C4-2B (cell line): ENCODE measurements around the gene GTF2H4.

Source experiments
- H3K27ac ChIP-seq: fragments of 450-650 bp; 2 replicates; pipeline ENCODE4 v1.5.1; 2017
- CTCF ChIP-seq: fragments of 450-650 bp; conservative IDR thresholded peaks from 2 replicates; pipeline ENCODE4 v1.5.1; 2017; ENCODE audit warnings: mild to moderate bottlenecking
- ZFX ChIP-seq: fragments of 450-650 bp; IDR thresholded peaks from 2 replicates; pipeline ENCODE4 v1.6.1; 2017

GTF2H4 gene

GRCh38 chr6:30935018-30935417 lies 27.0 kb downstream of the GTF2H4 start:
- no peak overlapping the region for H3K27ac ChIP-seq
- TF ChIP-seq ZFX (no peak), CTCF (no peak)

GRCh38 chr6:30937265-30937664 lies 29.3 kb downstream of the GTF2H4 start:
- H3K27ac ChIP-seq = no peak overlapping the region

GRCh38 chr6:30938730-30939129 lies 30.7 kb downstream of the GTF2H4 start:
- TF ChIP-seq CTCF = no peak
- TF ChIP-seq ZFX = no peak
- no peak overlapping the region for H3K27ac ChIP-seq

More at GRCh38 chr6:30937265-30937664, 29.3 kb downstream of the GTF2H4 start:
- TF ChIP-seq CTCF (no peak), ZFX (no peak)

- H3K27ac ChIP-seq = no peak overlapping the region
- TF ChIP-seq CTCF = no peak
- no peak for TF ChIP-seq ZFX
Observed at GRCh38 chr6:30939473-30939872, 31.5 kb downstream of the GTF2H4 start.

GRCh38 chr6:30940361-30940986 lies 32.5 kb downstream of the GTF2H4 start, which contains the start of gene MUCL3:
Gene MUCL3, plus strand, starts transcription at chr6:30940973. Its CDS starts 27 bp downstream, at chr6:30941000.
- H3K27ac ChIP-seq = no peak within 1 kb of the TSS
- TF ChIP-seq CTCF = no peak
- no peak for TF ChIP-seq ZFX

- no peak overlapping the region for H3K27ac ChIP-seq
- TF ChIP-seq ZFX = no peak
- TF ChIP-seq CTCF = peak; percentile 68
Observed at GRCh38 chr6:30942338-30943060, 34.5 kb downstream of the GTF2H4 start.

GRCh38 chr6:30944051-30944450 lies 36.0 kb downstream of the GTF2H4 start:
- H3K27ac ChIP-seq = no peak overlapping the region
- TF ChIP-seq ZFX (no peak), CTCF (no peak)
